Measurements from ENCODE around the gene TECPR2. TPM values are rescaled to one million over a fixed set of nuclear protein-coding genes. Genes with fewer than 3 reads are reported as not detected.

Gene TECPR2
- total and polyA plus RNA-seq, 2 of the 13 experiments (the other 11 are each of a cell fraction or from before 2014, with no cell fraction given), result 3.5 to 5.7 TPM

DNA sequence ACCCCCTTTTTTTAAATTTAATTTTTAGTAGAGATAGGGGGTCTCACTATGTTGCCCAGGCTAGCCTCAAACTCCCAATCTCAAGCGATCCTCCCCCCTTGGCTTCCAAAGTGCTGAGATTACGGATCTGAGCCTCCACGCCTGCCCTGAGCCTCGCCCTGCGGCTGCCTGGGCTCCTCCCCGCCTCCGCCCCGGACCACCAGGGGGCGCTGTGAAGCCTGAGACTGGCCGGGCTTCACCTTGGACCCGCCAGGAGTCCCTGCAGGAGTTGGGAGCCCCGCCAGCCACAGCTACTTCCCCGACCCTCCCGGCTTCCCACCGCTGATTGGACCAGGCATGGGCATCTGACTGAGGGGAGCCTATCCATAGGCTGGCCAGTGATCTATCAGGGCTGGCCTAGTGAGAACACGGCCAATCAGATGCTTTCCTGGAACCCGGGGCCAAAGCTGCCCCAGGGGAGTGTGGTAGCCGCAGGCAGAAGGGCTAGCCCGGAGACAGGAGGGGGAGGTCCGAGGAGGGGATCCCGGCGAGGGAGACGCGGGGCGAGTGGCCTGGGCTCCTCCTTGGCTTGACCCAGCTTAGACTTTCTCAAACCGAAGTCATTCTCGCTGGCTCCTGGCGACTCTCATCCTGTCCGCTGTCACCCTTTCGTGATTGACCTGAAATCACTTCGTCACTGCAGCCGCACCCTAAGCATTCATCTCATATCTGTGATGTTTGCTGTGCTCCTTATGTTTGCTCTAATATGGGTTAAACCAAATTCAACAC is 161.9 kb downstream of the TECPR2 start (continued):
- TF ChIP-seq, protein P1, sequence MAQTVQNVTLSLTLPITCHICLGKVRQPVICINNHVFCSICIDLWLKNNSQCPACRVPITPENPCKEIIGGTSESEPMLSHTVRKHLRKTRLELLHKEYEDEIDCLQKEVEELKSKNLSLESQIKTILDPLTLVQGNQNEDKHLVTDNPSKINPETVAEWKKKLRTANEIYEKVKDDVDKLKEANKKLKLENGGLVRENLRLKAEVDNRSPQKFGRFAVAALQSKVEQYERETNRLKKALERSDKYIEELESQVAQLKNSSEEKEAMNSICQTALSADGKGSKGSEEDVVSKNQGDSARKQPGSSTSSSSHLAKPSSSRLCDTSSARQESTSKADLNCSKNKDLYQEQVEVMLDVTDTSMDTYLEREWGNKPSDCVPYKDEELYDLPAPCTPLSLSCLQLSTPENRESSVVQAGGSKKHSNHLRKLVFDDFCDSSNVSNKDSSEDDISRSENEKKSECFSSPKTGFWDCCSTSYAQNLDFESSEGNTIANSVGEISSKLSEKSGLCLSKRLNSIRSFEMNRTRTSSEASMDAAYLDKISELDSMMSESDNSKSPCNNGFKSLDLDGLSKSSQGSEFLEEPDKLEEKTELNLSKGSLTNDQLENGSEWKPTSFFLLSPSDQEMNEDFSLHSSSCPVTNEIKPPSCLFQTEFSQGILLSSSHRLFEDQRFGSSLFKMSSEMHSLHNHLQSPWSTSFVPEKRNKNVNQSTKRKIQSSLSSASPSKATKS (CRISPR knock-in tag; IDR thresholded peaks at IDR 0.05), result no peak
- TF ChIP-seq, protein P2, sequence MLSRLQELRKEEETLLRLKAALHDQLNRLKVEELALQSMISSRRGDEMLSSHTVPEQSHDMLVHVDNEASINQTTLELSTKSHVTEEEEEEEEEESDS (CRISPR knock-in tag; IDR thresholded peaks at IDR 0.05; ENCODE audit: borderline replicate concordance), result no peak
- TF ChIP-seq, protein P3, sequence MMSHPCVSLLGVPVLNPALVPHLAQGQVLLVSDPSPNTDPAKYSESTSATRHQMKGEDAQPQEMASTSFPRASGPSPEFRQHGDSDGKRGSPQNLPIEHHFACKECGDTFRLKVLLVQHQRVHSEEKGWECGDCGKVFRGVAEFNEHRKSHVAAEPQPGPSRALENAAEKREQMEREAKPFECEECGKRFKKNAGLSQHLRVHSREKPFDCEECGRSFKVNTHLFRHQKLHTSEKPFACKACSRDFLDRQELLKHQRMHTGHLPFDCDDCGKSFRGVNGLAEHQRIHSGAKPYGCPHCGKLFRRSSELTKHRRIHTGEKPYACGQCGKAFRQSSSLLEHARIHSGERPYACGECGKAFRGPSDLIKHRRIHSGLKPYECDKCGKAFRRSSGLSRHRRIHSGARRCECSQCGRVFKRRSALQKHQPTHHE (CRISPR knock-in tag; IDR thresholded peaks at IDR 0.05; ENCODE audit: borderline replicate concordance), result no peak
- TF ChIP-seq ZBTB38 (CRISPR knock-in tag; IDR thresholded peaks at IDR 0.05) (peak; percentile 42; the same call in 1 of the 2 replicates), ZFP37 (CRISPR knock-in tag; IDR thresholded peaks at IDR 0.05; ENCODE audit: borderline replicate concordance) (no peak), NBN (conservative IDR thresholded peaks at IDR 0.05) (no peak), REL (CRISPR knock-in tag; conservative IDR thresholded peaks at IDR 0.05) (no peak), ZNF256 (CRISPR knock-in tag; conservative IDR thresholded peaks at IDR 0.05) (no peak), PRMT3 (CRISPR knock-in tag; IDR thresholded peaks at IDR 0.05; ENCODE audit: borderline replicate concordance, low read depth) (no peak), MTF1 (CRISPR knock-in tag; IDR thresholded peaks at IDR 0.05) (no peak), EP300 (IDR thresholded peaks at IDR 0.05; ENCODE audit: low read depth in 2 of 2, low read length in 2 of 2) (no peak), EP300 (CRISPR knock-in tag; IDR thresholded peaks at IDR 0.05; ENCODE audit: borderline replicate concordance) (no peak; the same call in 1 of the 2 replicates), KDM6A (CRISPR knock-in tag; IDR thresholded peaks at IDR 0.05; ENCODE audit: low read depth) (no peak; the same call in 1 of the 2 replicates), MAFG (CRISPR knock-in tag; IDR thresholded peaks at IDR 0.05) (no peak), HMG20A (CRISPR knock-in tag; IDR thresholded peaks at IDR 0.05; ENCODE audit: borderline replicate concordance) (peak; percentile 27; the same call in 1 of the 2 replicates), KMT2B (CRISPR knock-in tag; IDR thresholded peaks at IDR 0.05) (peak; percentile 72), KLF9 (CRISPR knock-in tag; IDR thresholded peaks at IDR 0.05; ENCODE audit: low read depth) (no peak), RCOR2 (CRISPR knock-in tag; IDR thresholded peaks at IDR 0.05) (peak; percentile 51)
- TF ChIP-seq, protein P4, sequence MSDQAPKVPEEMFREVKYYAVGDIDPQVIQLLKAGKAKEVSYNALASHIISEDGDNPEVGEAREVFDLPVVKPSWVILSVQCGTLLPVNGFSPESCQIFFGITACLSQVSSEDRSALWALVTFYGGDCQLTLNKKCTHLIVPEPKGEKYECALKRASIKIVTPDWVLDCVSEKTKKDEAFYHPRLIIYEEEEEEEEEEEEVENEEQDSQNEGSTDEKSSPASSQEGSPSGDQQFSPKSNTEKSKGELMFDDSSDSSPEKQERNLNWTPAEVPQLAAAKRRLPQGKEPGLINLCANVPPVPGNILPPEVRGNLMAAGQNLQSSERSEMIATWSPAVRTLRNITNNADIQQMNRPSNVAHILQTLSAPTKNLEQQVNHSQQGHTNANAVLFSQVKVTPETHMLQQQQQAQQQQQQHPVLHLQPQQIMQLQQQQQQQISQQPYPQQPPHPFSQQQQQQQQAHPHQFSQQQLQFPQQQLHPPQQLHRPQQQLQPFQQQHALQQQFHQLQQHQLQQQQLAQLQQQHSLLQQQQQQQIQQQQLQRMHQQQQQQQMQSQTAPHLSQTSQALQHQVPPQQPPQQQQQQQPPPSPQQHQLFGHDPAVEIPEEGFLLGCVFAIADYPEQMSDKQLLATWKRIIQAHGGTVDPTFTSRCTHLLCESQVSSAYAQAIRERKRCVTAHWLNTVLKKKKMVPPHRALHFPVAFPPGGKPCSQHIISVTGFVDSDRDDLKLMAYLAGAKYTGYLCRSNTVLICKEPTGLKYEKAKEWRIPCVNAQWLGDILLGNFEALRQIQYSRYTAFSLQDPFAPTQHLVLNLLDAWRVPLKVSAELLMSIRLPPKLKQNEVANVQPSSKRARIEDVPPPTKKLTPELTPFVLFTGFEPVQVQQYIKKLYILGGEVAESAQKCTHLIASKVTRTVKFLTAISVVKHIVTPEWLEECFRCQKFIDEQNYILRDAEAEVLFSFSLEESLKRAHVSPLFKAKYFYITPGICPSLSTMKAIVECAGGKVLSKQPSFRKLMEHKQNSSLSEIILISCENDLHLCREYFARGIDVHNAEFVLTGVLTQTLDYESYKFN (CRISPR knock-in tag; conservative IDR thresholded peaks at IDR 0.05), result peak; percentile 57
- TF ChIP-seq, protein P5, sequence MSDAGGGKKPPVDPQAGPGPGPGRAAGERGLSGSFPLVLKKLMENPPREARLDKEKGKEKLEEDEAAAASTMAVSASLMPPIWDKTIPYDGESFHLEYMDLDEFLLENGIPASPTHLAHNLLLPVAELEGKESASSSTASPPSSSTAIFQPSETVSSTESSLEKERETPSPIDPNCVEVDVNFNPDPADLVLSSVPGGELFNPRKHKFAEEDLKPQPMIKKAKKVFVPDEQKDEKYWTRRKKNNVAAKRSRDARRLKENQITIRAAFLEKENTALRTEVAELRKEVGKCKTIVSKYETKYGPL (CRISPR knock-in tag; IDR thresholded peaks at IDR 0.05), result no peak
- TF ChIP-seq, protein P6, sequence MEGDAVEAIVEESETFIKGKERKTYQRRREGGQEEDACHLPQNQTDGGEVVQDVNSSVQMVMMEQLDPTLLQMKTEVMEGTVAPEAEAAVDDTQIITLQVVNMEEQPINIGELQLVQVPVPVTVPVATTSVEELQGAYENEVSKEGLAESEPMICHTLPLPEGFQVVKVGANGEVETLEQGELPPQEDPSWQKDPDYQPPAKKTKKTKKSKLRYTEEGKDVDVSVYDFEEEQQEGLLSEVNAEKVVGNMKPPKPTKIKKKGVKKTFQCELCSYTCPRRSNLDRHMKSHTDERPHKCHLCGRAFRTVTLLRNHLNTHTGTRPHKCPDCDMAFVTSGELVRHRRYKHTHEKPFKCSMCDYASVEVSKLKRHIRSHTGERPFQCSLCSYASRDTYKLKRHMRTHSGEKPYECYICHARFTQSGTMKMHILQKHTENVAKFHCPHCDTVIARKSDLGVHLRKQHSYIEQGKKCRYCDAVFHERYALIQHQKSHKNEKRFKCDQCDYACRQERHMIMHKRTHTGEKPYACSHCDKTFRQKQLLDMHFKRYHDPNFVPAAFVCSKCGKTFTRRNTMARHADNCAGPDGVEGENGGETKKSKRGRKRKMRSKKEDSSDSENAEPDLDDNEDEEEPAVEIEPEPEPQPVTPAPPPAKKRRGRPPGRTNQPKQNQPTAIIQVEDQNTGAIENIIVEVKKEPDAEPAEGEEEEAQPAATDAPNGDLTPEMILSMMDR (CRISPR knock-in tag; IDR thresholded peaks at IDR 0.05), result peak; percentile 99
